G401 (cell line): ENCODE measurements around the gene PRDM12. TPM values are rescaled to one million over a fixed set of nuclear protein-coding genes. Genes with fewer than 3 reads are reported as not detected.

ENCODE experiments used
- DNase-seq: peaks from one replicate; pipeline ENCODE4 v3.0.0-alpha.2; 2015; ENCODE audit warnings: low spot score
- in situ Hi-C: cut with HindIII; loops from 2 replicates; pipeline ENCODE4 v1.10.0; 2016; ENCODE audit warnings: low sequenced_read_pairs, mixed read lengths
- total RNA-seq: library from RNA; depleted of rRNA; stranded (reverse); fragments of >200 nt; shearing (Covaris generic); gene quantifications from 2 replicates; pipeline ENCODE4 v1.2.3, GENCODE V29; 2014; rRNA removed

The PRDM12 gene
- total RNA-seq, 1 experiment from 2014 or later = not detected

DNA sequence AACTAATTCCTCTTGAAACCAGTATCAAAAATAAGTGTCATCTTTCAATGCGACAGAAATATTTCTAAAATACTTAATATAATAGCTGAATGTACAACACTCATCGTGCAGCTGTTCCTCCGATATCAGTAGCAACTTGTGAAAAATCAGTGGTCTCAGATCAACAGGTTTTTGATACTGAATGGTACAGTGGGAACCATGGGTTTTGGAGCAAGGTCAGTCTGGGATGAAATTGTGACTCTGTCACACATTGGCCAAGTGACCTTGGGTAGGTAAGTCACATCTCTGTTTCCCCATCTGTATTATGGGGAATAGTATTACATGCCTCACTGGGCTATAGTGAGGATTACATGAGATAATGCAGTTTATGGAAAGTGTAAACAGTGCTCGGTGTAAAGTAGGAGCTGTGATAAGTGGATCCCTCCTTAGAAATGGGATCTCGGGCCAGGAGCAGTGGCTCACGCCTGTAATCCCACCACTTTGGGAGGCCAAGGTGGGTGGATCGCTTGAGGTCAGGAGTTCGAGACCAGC, 46.5 kb downstream of the PRDM12 start:
- no peak for DNase-seq
- in situ Hi-C loops = no loop called here

DNA sequence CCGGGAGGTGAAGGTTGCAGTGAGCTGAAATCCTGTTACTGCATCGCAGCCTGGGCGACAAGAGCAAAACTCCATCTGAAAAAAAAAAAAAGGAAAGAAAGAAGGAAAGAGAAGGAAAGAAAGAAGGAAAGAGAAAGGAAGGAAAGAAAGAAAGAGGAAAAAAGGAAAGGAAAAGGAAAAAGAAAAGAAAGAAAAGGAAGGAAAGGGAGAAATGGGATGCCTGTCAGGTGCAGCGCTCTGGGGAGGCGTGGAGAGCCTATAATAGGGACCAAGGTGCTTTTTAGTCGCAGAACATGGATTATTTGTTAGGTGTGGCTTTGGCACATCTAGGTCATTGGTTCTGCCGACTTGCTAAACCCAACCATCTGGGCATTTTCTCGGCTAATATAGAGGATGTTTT, 47.1 kb downstream of the PRDM12 start:
- DNase-seq = no peak
- in situ Hi-C loops = no loop called here

DNA sequence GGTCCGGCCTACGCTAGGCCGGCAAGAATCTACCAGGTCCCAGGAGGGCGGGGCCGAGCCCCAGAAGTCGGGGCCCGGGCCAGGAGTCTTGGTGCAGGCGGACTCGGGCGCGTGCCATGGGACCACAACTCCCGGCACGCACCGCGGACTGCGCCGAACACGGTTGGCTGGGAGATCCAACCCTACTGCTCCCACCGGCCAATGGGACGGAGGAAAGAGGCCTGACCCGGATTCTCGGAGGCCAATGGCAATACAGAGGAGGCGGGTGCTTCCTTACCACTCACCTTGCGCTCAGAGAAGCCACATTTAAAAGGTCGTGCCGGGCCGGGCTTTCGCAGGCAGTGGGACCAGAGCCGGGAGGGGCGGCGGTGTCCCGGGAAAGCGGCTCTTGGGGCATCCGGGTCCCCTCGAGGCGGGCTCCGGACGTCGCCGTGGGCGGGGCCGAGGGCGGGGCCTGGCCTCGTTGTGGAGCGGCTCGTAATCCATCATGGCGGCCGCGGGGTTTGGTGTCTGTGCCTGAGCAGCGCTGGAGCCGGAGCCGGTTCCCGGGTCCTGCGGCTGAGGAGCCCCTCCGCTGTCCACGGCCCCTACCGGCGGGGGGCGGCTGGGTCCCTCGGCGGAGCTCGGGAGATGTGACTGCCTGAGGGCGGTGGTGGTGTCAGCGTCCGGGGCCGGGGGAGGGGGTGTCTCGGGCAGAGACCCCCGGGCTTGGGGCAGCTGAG, 48.3 kb downstream of the PRDM12 start:
- peak; percentile 99 for DNase-seq
- in situ Hi-C loops = no loop called here

DNA sequence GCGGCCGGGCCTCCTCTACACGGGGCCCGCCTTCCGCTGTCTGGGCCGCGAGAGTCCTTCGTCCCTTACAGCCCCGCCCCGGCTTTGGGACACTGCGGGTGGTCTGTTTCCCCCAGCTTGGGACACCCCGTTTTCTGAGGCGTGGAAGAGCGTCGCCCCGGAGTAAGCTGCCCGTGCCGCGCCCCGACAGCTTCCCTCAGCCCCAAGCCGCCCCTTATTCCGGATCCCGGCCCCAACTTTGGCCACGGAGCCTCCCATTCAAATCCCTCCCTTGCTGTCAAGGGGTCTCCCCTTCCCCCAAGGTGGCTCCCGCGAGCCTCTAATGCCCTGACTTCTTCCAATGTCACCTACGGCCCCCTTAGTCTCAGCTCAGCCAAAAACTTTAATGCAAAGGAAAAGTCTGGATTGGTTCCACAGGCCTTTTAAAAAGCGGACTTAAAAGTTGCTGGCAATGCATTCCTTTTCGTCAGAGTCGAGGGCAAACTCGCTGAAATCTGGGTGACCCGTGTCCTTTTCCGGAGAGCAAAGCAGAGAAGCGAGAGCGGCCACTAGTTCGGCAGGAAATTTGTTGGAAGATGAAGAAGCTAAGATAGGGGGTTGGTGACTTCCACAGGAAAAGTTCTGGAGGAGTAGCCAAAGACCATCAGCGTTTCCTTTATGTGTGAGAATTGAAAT, 49.0 kb downstream of the PRDM12 start:
- peak; percentile 40 for DNase-seq
- in situ Hi-C loops = no loop called here

GRCh38 chr9:130714586-130715110, 50.3 kb downstream of the PRDM12 start:
- in situ Hi-C loops = no loop called here
- no peak for DNase-seq

DNA sequence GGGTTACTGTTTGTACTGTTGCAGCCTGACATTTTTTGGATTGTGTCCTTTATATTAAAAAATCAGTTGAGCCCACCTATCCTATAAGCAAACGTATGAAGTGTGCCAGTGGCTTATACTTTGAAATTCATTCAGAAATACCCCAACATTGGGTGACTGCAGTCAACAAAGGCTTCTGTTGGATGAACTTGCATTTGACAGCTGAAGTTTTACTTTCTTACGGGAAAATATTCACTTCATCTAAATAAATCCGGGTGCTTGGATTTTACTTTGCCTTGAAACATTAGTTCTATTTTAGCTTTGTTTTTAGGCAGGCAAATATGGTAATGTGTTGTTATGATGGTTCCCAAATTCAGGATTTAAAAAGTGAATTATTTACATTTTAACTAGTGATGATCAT, 50.9 kb downstream of the PRDM12 start:
- in situ Hi-C loops = no loop called here

DNA sequence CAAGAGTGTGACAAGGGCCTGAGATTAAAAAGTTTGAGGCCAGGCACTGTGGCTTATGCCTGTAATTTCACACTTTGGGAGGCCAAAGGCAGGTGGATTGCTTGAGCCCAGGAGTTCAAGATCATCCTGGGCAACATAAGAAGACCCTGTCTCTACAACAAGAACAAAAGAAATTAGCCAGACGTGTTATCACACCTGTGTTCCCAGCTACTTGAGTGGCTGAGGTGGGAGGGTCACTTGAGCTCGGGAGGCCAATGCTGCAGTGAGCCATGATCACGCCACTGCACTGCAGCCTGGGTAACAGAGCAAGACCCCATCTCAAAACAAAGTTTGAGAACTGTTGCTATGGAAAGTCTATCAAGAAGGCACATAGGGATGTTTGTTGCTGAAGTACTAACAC, 54.2 kb downstream of the PRDM12 start:
- DNase-seq = no peak
- in situ Hi-C loops = no loop called here

More for the DNA sequence above, 50.9 kb downstream of the PRDM12 start:
- DNase-seq = no peak

GRCh38 chr9:130720762-130721161, 56.4 kb downstream of the PRDM12 start:
- DNase-seq = no peak
- in situ Hi-C loops = no loop called here

DNA sequence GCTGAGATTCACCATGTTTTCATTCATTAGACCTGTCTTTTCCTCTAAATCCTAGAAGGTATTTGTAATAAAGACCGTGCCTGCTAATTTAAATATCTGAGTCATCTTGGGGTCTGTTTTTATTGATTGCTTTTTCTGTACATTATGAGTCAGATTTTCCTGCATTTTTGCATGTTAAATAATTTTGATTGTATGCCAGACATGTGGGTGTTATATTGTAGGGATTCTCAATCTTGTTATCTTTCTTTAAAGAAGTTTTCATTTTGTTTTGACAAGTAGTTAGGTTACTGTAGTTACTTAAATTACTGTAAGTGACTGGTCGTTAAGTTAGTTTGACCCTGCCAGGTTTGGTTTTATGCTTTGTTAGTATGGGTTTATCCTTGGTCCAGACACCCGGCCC, 64.3 kb downstream of the PRDM12 start:
- in situ Hi-C loops = no loop called here
- DNase-seq = no peak

GRCh38 chr9:130729145-130729544, 64.8 kb downstream of the PRDM12 start:
- in situ Hi-C loops = no loop called here
- DNase-seq = no peak

DNA sequence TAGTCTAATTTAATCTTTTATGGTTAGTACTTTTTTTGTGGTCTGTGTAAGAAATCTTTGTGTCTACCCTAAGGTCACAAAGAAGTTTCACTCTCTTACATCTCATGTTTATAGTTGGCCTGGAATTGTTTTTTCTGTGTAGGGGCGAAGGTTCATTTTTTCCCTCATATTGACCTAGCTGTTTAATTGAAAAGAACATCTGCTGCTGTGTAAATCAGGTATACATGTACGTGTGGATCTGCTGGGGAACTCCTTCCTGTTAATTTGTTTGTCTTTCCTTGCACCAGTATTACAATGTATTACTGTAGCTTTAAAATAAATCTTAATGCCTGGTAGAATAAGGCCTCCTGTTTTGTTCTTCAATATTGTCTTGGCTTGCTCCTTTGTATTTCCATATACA, 67.0 kb downstream of the PRDM12 start:
- in situ Hi-C loops = loop anchor here (10.0 kb wide), 1 partner anchor 123 kb away; no protein-coding TSS in a partner anchor

GRCh38 chr9:130732136-130732535, 67.7 kb downstream of the PRDM12 start:
- DNase-seq = no peak
- in situ Hi-C loops = loop anchor here (10.0 kb wide), 1 partner anchor 123 kb away; no protein-coding TSS in a partner anchor

More for the DNA sequence above, 67.0 kb downstream of the PRDM12 start:
- DNase-seq = no peak

Other genes starting within 250 kb of the PRDM12 start
- gene ASS1, start 219.6 kb upstream of the PRDM12 start, total RNA-seq = 0.31 and 2.8 TPM in 2 replicates
- gene FUBP3, start 85.0 kb upstream of the PRDM12 start, total RNA-seq = 49.6 and 49.7 TPM in 2 replicates
- gene EXOSC2, start 29.2 kb downstream of the PRDM12 start, total RNA-seq = 41.5 and 66.4 TPM in 2 replicates
- 22.3 and 27.1 TPM in 2 replicates for gene ABL1, start 170.7 kb downstream of the PRDM12 start, total RNA-seq
- not detected in 2 replicates for gene QRFP, start 232.2 kb downstream of the PRDM12 start, total RNA-seq